ENCODE results near the gene PLOD3.

Gene PLOD3

GRCh38 chr7:101238226-101239182 is 21.1 kb upstream of the PLOD3 start:
- no peak for DNase-seq (ENCODE audit: low read depth)

GRCh38 chr7:101237206-101238067 is 20.1 kb upstream of the PLOD3 start, which contains the start of gene CLDN15:
TSS of gene CLDN15 (minus strand) at chr7:101237802. CDS start at chr7:101237581, 221 bp downstream.
- DNase-seq (ENCODE audit: low read depth), result peak; percentile 40

GRCh38 chr7:101236292-101236835 is 19.0 kb upstream of the PLOD3 start:
- DNase-seq (ENCODE audit: low read depth), result no peak

- no peak for DNase-seq (ENCODE audit: low read depth)
Measured at GRCh38 chr7:101235522-101235921, 18.1 kb upstream of the PLOD3 start.

GRCh38 chr7:101235050-101235449 is 17.7 kb upstream of the PLOD3 start:
- DNase-seq (ENCODE audit: low read depth), result no peak

GRCh38 chr7:101234636-101235035 is 17.3 kb upstream of the PLOD3 start:
- no peak for DNase-seq (ENCODE audit: low read depth)

- no peak for DNase-seq (ENCODE audit: low read depth)
Measured at GRCh38 chr7:101233907-101234547, 16.6 kb upstream of the PLOD3 start.

GRCh38 chr7:101232141-101232850 is 14.9 kb upstream of the PLOD3 start:
- DNase-seq (ENCODE audit: low read depth), result no peak

GRCh38 chr7:101231644-101232043 is 14.3 kb upstream of the PLOD3 start:
- no peak for DNase-seq (ENCODE audit: low read depth)

- no peak for DNase-seq (ENCODE audit: low read depth)
Measured at GRCh38 chr7:101226721-101227120, 9.3 kb upstream of the PLOD3 start.

- no peak for DNase-seq (ENCODE audit: low read depth)
Measured at GRCh38 chr7:101225650-101226049, 8.3 kb upstream of the PLOD3 start.

- DNase-seq (ENCODE audit: low read depth), result no peak
Measured at GRCh38 chr7:101223528-101223927, 6.1 kb upstream of the PLOD3 start.

GRCh38 chr7:101222275-101222830 is 5.0 kb upstream of the PLOD3 start:
- no peak for DNase-seq (ENCODE audit: low read depth)

- no peak for DNase-seq (ENCODE audit: low read depth)
Measured at GRCh38 chr7:101220295-101220694, 2.9 kb upstream of the PLOD3 start.

GRCh38 chr7:101218236-101219125 is 1.1 kb upstream of the PLOD3 start:
- no peak for DNase-seq (ENCODE audit: low read depth)

- DNase-seq (ENCODE audit: low read depth), result no peak
Measured at GRCh38 chr7:101216860-101217387, 457 bp downstream of the PLOD3 start.

GRCh38 chr7:101216001-101216859 is 1.2 kb downstream of the PLOD3 start:
- peak; percentile 40 for DNase-seq (ENCODE audit: low read depth)

- no peak for DNase-seq (ENCODE audit: low read depth)
Measured at GRCh38 chr7:101212014-101212413, 5.4 kb downstream of the PLOD3 start.

GRCh38 chr7:101211501-101211900 is 5.9 kb downstream of the PLOD3 start:
- no peak for DNase-seq (ENCODE audit: low read depth)

Measured in iris pigment epithelial cell (primary cell).